CD4-positive, alpha-beta T cell treated with Interleukin-4 for 4 hours (primary cell): ENCODE data around the gene SKAP1.
"Not testable (repeated sequence)": the region's sequence is repeated elsewhere in the genome, so short reads cannot be mapped to it uniquely, and the experiment has no call there.

Experiments
- DNase-seq: peaks from one replicate; pipeline ENCODE4 v3.0.0-alpha.2; 2020

Gene SKAP1

DNA sequence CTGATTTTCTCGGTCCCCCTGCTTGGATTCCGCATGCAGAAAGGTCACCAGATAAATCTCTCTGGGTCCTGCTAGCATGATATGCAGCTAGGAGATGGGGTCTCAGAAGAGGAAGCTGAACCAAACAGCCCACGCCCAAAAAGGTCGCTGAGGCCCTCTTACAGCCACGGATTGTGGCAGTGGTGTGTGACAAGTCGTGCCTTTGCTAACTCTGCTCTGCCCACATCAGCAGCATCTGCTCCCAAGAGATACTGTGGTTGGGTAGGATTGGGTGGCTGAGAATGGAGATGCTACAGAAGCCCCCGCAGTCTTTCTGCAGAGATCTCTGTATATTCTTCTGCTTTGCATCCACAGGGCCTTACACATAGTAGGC, 15.2 kb upstream of the SKAP1 start:
- DNase-seq: no peak

DNA sequence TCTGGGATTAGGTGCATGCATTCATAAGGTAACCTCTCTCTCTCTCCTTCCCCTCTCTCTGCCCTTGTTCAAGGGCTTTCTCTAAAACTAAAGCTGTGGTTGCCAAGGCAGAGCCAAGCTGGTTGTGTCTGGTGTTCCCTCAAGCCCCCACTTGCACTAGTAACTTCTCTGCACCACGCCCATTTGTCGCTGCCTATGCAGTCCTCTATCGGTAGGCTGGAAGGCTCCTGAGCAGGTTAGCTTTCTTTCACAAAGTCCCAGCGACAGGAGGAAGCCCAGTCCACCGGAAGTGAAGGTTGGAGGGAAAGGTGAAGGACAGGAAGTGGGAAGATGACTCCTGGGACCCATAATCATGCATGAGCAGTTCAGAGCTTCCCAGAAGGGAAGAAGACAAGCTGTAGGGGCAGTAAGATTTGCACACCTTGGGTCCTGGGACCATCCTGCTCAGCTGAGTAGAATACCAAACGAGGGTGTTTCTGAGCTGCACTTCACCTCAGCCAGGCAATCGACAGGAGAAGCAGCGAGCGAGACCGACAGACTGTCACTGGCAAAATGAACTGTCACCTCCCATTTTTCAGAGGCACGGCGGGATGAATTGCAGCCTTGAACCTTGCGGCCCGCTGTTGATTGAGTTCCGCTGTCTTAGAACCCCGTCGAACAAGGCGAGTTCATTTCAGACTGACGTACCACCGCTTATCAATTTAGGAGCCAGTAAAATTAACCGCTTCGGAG, 14.7 kb upstream of the SKAP1 start:
- DNase-seq: peak; percentile 53

DNA sequence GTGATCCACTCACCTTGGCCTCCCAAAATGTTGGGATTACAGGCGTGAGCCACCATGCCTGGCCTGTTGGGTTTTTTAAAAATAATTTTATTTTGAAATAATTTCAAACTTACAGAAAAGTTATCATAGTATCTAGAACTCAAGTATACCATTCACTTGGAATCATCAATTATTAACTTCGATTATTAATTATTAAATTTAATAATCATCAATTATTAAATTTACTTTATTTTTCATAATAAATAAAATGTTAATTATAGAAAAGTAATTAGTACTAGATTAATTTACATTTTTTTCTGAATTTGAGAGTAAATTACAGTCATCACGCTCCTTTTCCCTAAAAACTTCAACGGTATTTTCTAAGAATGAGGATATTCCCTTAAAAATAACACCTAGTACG, 13.7 kb upstream of the SKAP1 start:
- no peak for DNase-seq

DNA sequence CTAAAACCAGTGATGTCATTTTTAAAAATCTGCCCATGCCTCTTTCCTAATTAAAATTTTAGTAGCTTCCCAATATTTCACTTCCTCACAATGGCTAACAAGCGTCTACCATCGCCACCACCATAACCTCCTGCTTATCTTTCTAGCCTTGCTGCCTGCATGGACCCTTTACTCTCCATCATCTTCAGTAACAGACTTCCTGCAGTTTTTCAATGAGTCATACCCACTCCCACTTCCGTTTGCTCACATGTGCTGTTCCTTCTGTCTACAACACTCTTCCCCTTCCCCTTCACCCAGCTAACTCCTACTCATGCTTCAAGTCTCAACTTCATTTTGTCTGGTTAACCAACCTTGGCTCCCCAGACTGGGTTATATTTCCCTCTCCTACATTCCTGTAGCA, 12.8 kb upstream of the SKAP1 start:
- DNase-seq: no peak

DNA sequence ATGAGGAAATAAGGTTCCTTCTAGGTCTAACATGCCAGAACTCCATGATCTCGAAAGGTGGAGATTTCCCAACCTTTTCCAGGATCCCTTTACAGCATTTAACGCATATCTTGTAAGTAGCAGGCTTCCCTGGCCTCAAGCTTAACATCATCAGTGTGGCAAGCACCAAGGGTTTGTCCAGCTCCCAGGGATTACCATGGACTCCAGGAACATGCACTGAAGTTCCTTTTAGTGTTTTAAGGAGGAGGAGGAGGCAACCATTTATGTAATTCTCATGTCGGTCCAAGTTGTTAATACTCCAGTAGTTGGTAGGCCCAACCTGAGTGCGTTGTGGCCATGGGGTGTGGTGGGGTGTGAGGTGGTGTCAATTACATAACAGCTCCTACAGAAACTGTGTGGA, 11.8 kb upstream of the SKAP1 start:
- DNase-seq: no peak

DNA sequence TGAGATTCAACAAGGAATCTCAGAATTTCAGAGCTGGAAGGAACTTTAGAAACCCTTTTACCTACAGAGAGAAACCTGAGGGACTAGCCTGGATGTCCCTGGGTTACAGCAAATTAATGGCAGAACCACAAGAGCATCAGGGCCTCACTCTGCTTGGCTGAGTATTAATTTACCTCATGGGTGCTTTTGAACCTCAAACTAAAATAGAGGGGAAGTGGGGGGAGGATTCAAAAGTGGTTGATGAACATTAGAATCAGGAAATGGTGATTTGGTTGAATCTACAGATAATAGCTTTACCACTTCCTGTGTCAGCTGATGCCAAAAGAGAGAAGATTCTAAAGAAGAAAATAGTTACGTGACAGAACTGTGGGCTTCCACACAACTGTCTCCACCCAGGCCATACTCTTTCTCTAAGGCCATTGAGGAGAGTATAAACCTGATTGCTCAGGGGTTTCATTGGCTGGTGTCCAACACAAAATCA, 11.3 kb upstream of the SKAP1 start:
- peak; percentile 95 for DNase-seq

DNA sequence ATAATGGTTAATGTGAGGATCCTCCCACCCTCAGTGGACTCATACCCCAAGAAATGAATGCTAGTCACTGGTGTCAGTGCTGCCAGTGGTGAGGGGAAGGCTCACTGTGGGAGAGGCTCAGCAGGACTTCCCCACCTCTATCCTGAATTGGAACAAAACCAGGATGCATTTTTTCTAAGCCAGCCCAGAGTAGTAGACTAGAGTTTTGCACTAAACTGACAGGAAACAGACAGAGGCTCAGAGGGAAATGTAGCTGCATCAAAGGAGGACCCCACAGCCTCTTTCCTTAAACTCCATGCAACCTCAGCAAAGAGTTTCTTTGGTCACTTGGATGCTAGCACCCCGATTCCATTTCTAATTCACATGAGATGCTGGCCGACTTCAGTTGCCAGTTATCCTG, 10.7 kb upstream of the SKAP1 start:
- no peak for DNase-seq

DNA sequence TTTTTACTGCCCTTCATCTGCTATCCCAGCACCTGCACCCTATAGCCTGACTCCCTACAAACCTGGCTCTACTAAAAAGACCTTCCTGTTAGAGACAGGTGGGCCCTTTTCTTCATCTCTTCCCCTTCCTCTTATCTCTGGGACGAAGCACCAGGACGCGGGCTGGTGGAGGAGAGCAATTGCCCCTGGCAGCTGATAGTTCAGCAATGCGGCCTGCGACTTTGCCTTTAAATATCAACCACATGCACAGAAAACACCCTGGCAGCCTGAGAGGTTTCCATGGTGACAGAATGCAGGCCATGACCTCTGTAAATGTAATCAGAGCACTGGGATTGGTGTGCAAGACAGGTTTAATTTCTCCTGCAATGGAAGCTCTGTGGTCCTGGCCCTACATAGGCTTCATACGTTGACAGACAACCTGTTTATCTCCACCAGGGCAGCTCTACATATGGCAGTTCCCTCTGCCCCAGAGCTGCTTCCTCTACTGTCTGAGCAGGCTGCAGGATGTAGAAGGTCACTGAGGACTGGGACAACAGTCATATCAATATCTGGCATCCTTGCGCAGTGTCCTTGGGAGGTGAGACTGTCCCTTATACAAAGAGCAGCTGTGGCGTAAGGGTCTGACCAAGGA, 10.0 kb upstream of the SKAP1 start:
- peak; percentile 87 for DNase-seq

DNA sequence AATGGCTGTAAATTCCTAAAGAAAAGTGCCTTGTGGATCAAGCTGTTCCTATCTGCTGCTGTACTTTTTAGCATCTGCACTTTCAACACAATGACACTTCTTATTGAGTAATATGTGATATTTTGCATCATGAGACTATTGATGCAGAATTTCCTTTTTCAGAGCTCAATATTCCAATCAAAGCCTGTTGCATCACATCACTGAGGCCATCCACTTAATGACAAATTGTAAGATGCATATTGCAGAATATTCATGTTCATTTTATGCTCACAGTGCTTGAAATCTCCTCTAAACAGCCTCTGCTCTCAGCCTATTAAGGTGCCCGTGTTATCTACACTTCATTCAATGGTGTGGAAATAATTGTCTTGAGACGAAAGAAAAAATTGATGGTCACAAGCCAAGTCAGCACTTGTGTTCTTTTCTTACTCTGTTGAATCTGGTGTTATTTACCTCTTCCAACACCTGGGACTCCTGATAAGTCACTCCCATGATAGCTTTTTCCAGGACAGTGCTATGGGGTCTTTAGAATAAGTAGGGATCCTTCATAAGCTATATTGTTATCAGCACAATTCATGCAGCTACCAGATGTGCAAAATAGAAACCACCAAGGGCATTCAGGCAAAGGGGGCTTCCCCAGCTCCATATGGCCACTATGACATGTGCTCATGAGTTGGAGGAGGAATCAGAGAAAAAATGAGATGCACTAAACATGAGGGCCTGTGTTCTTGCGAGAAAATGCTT, 9.3 kb upstream of the SKAP1 start:
- DNase-seq: no peak

DNA sequence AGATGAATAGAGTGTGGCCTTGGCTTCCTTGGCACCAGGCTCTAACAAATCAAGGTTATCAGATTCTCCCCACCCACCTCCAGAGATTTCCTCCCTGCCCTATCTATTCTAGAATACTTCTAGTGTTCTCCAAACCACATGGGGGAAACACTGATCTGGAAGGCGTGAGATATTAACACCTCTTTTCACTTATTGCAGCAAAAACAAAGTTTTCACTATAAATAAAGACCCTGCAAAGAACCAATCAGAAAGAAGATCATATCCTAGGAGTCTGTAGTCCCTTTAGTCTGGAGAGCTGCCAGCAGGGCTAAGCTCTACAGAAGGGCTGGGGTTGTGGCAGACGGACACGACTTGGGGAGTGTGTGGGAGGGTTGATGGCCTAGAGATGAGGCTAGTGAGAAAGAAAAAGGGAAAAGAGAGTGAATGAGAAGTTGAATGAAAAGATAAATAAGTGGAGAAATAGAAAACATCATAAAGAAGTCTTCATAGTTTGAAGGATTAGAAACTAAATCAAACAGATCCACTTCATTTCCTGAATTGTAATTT, 8.6 kb upstream of the SKAP1 start:
- no peak for DNase-seq

DNA sequence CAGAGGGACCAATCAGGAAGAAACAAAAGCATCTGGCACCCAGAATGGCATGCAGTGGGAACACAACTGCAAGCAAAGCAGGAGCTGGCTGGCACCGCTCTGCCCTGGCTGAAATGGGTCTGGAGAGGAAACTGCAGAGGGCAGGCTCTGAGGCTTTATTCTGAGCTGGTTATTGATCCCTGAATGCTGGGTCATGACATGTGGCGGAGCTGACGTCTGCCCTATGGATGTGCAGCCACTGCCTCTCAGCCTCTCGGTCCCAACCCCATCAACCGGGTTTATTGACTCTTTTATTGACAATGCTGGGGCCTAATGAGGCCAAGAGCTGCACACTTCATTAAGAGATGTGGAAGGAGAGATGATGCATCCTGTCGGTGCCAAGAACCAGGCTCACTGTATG, 3.9 kb upstream of the SKAP1 start:
- DNase-seq: no peak

DNA sequence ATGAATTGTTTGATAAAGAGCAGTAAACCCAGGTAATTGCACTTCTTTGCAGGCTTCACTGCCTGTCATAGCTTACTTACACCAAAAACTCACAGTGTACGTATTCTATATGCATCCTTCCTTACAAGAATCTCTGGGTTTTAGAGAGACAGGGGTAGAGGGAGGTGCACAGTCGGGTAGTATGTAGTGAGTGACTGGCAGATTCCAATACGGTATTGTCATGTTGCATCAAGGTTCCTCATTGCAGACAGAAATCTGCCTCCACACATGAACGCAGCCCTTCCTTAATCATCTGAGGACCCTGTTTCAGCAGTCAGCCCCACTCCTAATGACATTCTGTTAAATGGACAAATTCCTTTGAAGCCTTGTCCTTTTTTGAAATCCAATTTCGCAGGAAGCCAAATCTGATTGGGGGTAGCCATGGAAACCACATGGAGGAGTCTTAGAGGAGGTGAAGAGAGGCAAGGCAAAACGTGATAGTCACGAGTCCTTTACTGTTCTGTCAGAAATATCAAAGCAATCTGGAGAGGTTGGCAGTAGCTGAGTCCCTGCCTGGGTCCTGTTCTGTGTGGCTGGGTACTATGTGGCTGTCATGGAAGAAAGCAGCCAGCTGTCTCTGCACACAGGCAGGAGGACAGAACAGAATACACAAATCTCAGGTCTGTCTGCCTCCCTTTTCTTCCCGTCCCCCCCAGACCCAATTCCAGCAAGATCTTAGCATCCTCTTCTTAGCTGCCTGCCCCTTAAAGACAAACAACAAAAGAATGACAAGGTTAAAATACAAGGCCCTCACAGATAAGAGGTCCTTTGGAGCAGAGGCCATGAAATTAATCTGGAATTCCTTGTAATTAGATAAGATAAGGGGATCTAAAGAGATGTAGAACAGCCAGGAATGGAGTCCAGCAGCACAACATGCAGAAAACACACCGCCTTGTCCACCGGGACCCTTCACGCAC, 3.1 kb upstream of the SKAP1 start:
- no peak for DNase-seq

DNA sequence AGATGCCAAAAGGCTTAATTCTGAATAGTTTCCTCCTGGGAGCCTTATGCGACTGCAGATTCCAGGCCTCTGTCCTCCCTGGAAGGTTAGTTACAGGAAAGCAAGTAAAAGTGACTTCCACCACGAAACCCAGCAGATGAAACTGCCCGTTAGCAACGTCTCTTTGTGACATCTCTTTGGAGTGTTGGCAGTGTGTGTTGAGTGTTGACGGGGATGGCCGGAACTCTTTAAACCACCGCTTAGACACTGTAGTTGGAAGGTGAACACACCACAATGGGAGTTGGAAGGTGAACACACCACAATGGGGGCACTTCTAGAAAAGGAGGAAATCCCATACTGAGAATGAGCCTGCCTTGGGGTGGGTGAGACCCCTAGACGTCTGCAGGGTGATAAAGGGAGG, 858 bp downstream of the SKAP1 start:
- peak; percentile 62 for DNase-seq

DNA sequence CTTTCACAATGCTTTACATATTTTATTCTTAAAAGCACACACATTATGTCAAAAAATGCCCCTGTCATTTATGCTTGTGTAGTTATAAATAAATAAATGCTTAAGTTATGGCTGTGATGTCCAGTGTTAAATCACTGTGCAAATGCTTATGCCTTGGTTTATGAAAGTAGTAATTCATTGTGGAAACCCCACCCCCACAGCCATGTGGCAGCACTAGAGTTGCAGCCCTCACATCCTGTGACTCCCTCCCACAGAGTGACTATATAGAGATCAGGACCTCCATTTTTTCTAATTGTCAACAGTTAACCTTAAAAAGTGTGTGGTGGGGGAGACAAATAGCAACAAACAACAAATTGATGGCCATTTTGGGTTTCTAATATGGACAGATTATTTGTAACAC, 2.4 kb downstream of the SKAP1 start:
- DNase-seq: peak; percentile 81

DNA sequence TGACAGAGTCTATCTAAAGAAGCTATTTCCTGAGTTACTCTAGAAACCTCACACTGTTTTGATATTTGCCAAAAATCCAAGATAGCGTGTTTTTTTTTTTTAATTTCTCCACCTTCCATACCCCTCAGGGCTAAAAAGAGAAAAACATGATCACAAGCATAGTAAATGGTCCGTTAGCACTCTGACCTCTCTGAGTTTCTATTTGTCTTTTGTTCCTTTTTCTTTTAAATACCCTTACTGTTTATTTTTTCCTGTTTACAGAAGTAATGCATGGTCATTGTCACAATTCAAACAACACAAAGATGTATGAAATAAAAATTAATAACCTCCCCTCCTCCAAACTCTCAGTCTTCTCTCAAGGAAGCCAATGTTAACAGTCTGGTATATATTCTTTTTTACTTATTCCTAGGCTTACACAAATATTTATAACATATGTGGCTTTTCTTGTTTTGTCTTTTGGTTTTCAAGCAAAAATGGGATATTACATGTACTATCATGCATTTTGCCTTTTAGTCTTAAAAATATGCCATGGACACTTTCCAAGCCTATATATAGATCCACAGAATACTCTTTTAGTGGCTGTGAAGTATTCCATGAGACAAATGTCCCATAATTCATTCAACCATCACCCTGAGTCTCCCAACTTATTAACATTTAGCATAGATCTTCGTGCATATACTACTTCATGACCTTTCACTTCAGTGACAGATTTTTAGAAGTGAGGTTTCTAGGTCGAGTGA, 3.1 kb downstream of the SKAP1 start:
- no peak for DNase-seq

DNA sequence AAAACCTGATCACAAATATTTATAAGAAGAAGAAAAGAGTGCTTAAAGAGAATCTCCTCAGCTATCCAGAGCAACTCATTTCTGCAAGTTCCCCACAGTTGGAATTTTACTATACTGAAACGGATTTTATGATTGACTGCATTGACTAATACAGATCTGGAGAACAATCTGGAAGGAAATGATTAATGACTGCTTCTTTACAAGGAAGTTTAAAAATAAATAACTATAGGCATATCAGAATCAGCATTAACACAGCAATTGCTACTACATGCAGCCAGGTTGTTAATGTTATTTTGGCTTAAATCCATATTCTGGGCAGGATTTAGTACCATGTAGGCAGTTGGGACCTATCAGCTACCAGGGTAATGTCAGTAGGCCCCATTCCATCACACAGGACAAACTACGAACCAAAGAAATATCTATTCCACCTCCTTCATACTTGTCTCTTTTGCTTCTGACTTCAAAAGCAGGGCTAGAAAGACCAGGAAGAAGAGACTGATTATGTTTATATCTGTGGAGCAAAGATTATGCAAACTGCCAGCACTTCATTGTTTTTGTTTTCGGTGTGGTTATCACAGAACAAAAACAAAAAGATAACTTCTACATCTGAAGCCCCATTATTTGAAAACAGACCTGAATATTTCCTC, 3.9 kb downstream of the SKAP1 start:
- no peak for DNase-seq

DNA sequence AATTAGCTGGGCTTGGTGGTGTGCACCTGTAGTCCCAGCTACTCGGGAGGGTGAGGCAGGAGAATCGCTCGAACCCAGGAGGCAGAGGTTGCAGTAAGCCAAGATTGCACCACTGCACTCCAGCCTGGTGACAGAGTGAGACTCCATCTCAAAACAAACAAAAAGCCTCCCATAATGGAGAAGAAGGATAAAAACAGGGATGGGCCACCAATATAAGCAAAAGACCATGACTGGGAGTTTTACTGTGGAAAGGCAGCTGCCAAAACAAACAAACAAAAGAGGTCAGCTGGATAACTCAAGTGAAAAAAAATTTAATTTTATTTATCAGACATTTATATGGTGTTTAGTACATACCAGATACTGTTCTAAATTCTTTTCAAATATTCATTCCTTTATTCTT, 8.0 kb downstream of the SKAP1 start:
- not testable (repeated sequence) for DNase-seq

DNA sequence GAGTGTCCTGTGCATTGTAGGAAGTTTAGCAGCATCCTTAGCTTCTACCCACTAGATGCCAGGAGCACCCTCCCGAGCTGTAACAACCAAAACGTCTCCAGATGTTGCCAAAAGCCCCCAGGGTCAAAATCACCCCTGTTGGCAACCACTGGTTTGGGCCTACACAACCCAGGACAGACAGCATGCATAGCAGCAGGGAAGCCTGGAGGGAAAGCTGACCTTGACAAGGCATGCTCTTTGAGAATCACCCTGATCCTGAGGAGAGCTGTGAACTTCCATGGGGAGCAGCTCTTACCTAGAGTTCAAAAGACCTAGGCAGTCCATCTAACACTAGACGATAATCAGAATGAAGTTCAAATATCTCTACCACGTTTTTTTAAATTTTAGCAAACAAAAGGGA, 9.2 kb downstream of the SKAP1 start:
- no peak for DNase-seq

DNA sequence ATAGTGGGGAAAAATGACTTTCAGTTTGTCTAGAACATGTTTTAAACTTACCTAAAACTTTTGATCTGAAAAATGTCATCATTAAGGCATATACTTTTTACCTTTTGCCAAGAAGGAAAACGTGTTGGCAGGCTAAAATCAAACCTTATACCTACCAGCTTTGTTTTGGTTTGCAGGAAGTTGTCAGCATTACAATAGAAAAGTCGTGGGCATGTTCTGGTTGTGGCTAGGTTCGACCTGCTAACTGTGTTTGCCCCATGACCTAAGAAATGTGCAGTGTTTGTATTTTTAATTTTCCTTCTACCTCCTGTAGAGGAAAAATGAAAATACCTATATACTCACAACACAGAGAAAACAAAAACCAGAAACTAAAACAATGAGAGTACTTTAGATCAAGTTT, 13.0 kb downstream of the SKAP1 start:
- no peak for DNase-seq

DNA sequence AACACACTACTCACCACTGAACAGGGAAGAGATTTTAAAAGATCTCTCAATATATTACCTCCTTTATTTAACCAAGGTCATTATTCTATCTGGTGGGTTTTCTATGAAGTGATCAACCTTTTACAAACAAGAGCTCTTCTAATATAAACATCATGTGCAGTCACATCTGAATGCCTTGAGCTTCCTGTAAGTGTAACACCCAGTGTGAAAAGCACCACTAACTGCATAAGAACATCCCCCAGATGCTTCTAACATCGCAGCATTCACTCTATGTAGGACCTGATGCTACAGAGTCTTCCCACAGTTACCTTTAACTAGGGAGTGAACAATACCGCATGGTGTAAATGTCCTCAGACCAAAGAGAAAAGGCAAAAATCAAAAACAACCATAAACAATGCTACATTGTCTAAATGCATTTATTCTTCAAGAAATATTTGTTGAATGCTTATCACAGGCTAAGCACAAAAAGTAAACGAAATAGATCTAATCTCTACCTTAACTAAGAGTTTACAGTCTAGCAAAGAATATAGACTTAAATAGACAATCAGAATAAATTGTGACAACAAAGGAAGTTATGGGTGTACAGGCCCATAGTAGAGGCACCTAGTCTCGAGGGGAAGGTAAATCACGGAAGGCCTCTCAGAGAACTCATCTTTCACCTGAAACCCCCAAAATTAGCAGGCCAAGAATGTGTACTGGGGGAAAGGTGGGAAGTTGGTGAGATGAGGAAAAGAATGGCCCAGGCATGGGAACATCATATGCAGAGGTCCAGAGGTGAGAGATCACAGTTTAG, 16.2 kb downstream of the SKAP1 start:
- no peak for DNase-seq

DNA sequence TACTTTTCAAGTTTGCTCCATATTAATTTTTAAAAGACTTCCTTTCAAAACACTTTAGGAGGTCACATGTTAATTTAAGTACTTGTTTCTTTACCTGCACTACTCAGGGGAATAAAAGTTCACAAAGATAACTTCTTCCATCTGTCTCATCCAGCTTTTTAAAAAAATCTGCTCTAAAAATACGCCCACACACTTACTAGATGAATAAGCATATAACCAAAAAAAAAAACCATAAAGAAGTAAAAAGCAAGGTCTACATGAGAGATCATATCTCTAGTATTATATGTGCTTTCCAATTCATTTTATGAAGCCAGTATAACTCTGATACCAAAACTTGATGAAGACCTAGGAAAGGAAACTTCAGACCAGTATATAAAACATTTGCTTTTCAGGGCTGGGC, 17.2 kb downstream of the SKAP1 start:
- peak; percentile 36 for DNase-seq
